Ishikawa (cell line): ENCODE measurements around the gene P3H1.

Experiments used
- CREB1 ChIP-seq: IDR thresholded peaks from 2 replicates; pipeline ENCODE4 v1.6.1; 2012; ENCODE audit warnings: low read depth
- EGR1 ChIP-seq: IDR thresholded peaks from 2 replicates; pipeline ENCODE4 v1.6.1; 2012

- TF ChIP-seq CREB1 (no peak), EGR1 (no peak)
Observed at GRCh38 chr1:42780176-42780575, 13.3 kb upstream of the P3H1 start.
